Measurements from ENCODE around the gene CCDC71L.

Gene CCDC71L

DNA sequence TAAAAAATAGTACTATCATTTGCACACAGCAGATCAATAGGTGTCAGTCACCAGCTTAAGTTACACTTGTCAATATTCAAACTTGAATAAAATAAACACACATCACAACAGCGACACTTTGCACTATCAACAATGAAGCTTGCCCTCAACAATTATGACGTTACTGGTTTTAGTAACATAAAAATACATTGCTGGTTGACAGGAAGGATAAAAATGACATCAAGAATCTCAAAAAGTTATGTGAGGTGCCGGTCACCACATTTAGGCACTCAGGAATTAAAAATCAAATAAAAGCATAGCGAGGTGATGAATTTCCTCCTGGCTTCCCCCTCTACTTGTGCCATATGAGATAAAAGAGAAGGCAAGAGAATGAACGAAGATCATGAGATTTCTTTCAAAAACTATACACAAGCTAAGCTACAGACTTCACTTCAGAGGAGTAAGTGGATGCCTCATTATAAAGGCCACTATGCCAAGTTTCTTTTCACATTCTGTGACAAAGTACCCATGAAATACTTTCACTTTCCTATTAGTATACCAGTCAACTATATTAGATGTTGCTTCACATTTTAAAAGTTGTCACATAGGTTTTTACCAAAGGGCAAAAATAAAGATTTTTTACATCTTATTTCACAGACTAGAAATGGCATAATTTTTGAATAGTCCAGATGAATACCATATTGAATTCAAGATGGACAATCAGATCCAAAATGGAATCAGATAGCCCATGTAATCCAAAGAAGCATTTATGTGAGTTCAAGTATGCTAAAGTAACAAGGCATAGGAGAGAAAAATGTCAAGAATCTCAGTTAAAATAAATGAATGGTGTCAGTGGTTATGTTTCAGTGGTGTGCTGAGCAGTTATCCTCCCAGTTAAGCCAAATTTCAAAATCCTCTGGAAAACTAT, 3.6 kb downstream of the CCDC71L start:
- H2AFZ ChIP-seq (ENCODE audit: low read depth, low read length, severe bottlenecking) = no peak overlapping the region
- no peaks in the 10 kb centered on the region for H3K36me3 ChIP-seq (ENCODE audit: low read length)
- H3K27me3 ChIP-seq (ENCODE audit: low read length) = no peaks in the 10 kb centered on the region
- no peak overlapping the region for H3K9ac ChIP-seq (ENCODE audit: low read length)
- no peak for TF ChIP-seq EZH2phosphoT487 (conservative IDR thresholded peaks at IDR 0.05; ENCODE audit: low read length)
- TF ChIP-seq, protein P1, sequence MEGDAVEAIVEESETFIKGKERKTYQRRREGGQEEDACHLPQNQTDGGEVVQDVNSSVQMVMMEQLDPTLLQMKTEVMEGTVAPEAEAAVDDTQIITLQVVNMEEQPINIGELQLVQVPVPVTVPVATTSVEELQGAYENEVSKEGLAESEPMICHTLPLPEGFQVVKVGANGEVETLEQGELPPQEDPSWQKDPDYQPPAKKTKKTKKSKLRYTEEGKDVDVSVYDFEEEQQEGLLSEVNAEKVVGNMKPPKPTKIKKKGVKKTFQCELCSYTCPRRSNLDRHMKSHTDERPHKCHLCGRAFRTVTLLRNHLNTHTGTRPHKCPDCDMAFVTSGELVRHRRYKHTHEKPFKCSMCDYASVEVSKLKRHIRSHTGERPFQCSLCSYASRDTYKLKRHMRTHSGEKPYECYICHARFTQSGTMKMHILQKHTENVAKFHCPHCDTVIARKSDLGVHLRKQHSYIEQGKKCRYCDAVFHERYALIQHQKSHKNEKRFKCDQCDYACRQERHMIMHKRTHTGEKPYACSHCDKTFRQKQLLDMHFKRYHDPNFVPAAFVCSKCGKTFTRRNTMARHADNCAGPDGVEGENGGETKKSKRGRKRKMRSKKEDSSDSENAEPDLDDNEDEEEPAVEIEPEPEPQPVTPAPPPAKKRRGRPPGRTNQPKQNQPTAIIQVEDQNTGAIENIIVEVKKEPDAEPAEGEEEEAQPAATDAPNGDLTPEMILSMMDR (IDR thresholded peaks at IDR 0.05; ENCODE audit: insufficient read depth, low read length, poor library complexity, severe bottlenecking) = no peak
- no peak overlapping the region for H3K27ac ChIP-seq (ENCODE audit: low read depth, low read length)
- H3K9me2 ChIP-seq (replicated peaks; ENCODE audit: insufficient read depth, low read length) = no peaks in the 10 kb centered on the region
- H3K9me3 ChIP-seq (ENCODE audit: insufficient read depth, low read length) = no peaks in the 10 kb centered on the region
- H3K79me2 ChIP-seq (ENCODE audit: insufficient read depth, low read length) = no peaks in the 10 kb centered on the region
- no peaks in the 10 kb centered on the region for H4K20me1 ChIP-seq (ENCODE audit: low read depth, low read length)
- H3K4me2 ChIP-seq (ENCODE audit: low read depth, low read length, poor library complexity, severe bottlenecking) = no peak overlapping the region
- peaks cover 18% of the 10 kb centered on the region for H3F3A ChIP-seq (ENCODE audit: insufficient read depth)
- H3K4me3 ChIP-seq (ENCODE audit: insufficient read depth, low read length, poor library complexity, severe bottlenecking) = no peak overlapping the region

DNA sequence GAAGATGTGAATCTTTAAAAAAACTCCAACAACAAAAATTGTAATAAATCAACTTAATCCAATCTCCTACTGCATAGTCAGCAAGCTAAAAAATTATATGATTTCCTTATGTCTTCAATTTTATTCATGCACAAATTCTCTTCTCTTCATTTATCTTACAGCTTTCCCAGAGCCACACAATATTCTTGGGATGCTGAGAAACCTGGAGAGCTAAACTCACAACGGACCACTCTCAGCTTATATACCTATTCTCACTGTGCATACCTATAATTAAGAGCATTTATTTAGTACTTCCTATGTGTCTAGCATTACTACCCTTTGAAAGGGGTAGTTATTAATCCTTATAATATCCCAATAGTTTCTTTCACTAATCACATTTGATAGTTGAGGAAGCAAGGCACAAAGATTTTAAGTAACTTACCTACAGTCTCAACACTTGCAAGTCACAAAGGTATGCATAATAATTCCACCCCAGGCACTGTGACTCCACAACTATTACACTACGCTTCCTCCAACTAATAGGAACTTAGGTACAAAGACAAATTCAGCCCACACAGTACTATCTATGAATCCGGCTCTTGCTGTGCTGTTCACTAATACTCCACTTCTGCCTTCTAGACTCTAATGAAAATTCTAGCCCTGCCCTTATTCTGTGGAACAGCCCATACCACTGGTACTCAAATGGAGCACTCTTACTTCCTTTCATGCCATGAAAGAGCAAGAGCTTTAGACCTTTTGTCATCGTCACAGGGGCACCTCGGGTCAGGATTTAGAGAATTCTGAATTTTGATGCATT, 5.1 kb downstream of the CCDC71L start:
- H3K4me3 ChIP-seq (ENCODE audit: insufficient read depth, low read length, poor library complexity, severe bottlenecking) = no peak overlapping the region
- H3K79me2 ChIP-seq (ENCODE audit: insufficient read depth, low read length) = no peaks in the 10 kb centered on the region
- H2AFZ ChIP-seq (ENCODE audit: low read depth, low read length, severe bottlenecking) = no peak overlapping the region
- H3K27ac ChIP-seq (ENCODE audit: low read depth, low read length) = no peak overlapping the region
- H3F3A ChIP-seq (ENCODE audit: insufficient read depth) = peaks cover 4% of the 10 kb centered on the region; the same call in 1 of the 2 replicates
- no peaks in the 10 kb centered on the region for H4K20me1 ChIP-seq (ENCODE audit: low read depth, low read length)
- H3K9me2 ChIP-seq (replicated peaks; ENCODE audit: insufficient read depth, low read length) = no peaks in the 10 kb centered on the region
- H3K9ac ChIP-seq (ENCODE audit: low read length) = no peak overlapping the region
- no peaks in the 10 kb centered on the region for H3K36me3 ChIP-seq (ENCODE audit: low read length)
- H3K9me3 ChIP-seq (ENCODE audit: insufficient read depth, low read length) = no peaks in the 10 kb centered on the region
- H3K27me3 ChIP-seq (ENCODE audit: low read length) = no peaks in the 10 kb centered on the region
- no peak for TF ChIP-seq EZH2phosphoT487 (conservative IDR thresholded peaks at IDR 0.05; ENCODE audit: low read length)
- TF ChIP-seq, protein P1 (IDR thresholded peaks at IDR 0.05; ENCODE audit: insufficient read depth, low read length, poor library complexity, severe bottlenecking) = no peak
- no peak overlapping the region for H3K4me2 ChIP-seq (ENCODE audit: low read depth, low read length, poor library complexity, severe bottlenecking)

DNA sequence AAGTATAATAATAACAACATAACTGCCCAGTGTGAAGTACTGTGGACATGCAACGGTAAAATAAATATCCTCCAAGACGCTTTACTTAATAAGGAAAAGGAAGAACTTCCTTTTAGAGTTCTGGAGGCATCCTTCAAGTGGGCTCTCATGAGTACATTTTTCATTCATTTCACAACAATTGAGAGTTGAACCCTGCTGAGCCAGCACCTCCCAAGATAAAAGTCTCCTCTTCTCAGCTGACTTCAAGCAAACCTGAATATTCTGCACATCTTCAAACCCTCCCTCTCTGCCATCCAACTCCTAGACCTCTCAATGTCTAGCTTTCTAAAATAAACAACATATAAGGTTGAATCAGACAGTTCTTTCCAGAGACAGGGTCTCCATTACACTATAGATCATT, 7.5 kb downstream of the CCDC71L start:
- H3F3A ChIP-seq (ENCODE audit: insufficient read depth) = peaks cover 4% of the 10 kb centered on the region; the same call in 1 of the 2 replicates
- no peaks in the 10 kb centered on the region for H3K27me3 ChIP-seq (ENCODE audit: low read length)
- H3K9me3 ChIP-seq (ENCODE audit: insufficient read depth, low read length) = no peaks in the 10 kb centered on the region
- H3K4me2 ChIP-seq (ENCODE audit: low read depth, low read length, poor library complexity, severe bottlenecking) = no peak overlapping the region
- H3K9ac ChIP-seq (ENCODE audit: low read length) = no peak overlapping the region
- no peaks in the 10 kb centered on the region for H3K36me3 ChIP-seq (ENCODE audit: low read length)
- H3K9me2 ChIP-seq (replicated peaks; ENCODE audit: insufficient read depth, low read length) = no peaks in the 10 kb centered on the region
- H2AFZ ChIP-seq (ENCODE audit: low read depth, low read length, severe bottlenecking) = no peak overlapping the region
- H4K20me1 ChIP-seq (ENCODE audit: low read depth, low read length) = no peaks in the 10 kb centered on the region
- TF ChIP-seq EZH2phosphoT487 (conservative IDR thresholded peaks at IDR 0.05; ENCODE audit: low read length) = no peak
- TF ChIP-seq, protein P1 (IDR thresholded peaks at IDR 0.05; ENCODE audit: insufficient read depth, low read length, poor library complexity, severe bottlenecking) = no peak
- no peak overlapping the region for H3K27ac ChIP-seq (ENCODE audit: low read depth, low read length)
- H3K4me3 ChIP-seq (ENCODE audit: insufficient read depth, low read length, poor library complexity, severe bottlenecking) = no peak overlapping the region
- H3K79me2 ChIP-seq (ENCODE audit: insufficient read depth, low read length) = no peaks in the 10 kb centered on the region
